RWPE2 (cell line): ENCODE results near the gene ETV3.

Experiments used
- ATAC-seq: fragments of 200-7000 bp; cut with Tn5 transposase; 3 replicates; pipeline ENCODE4 v1.9.1; 2021; ENCODE audit warnings: low read depth
- DNase-seq: peaks from one replicate; pipeline ENCODE4 v3.0.0-alpha.2; 2020; ENCODE audit warnings: low spot score
- H3K27ac ChIP-seq: fragments of 450-650 bp; 2 replicates; pipeline ENCODE4 v1.5.1; 2017; ENCODE audit warnings: mild to moderate bottlenecking; ENCODE audit not compliant: poor library complexity, severe bottlenecking
- H3K27me3 ChIP-seq: fragments of 250-450 bp; sonication (Bioruptor Pico); 2 replicates; pipeline ENCODE4 v1.5.1; 2021; ENCODE audit warnings: mild to moderate bottlenecking, moderate library complexity; ENCODE audit not compliant: insufficient read depth, poor library complexity, severe bottlenecking
- H3K36me3 ChIP-seq: fragments of 250-450 bp; sonication (Bioruptor Pico); 2 replicates; pipeline ENCODE4 v1.5.1; 2020; ENCODE audit warnings: low read depth, mild to moderate bottlenecking, moderate library complexity
- H3K4me1 ChIP-seq: fragments of 250-450 bp; sonication (Bioruptor Pico); 2 replicates; pipeline ENCODE4 v1.5.1; 2021; ENCODE audit warnings: mild to moderate bottlenecking, moderate library complexity; ENCODE audit not compliant: insufficient read depth, poor library complexity, severe bottlenecking
- H3K4me3 ChIP-seq: fragments of 250-450 bp; sonication (Bioruptor Pico); 2 replicates; pipeline ENCODE4 v1.5.1; 2021; ENCODE audit warnings: mild to moderate bottlenecking, moderate library complexity; ENCODE audit not compliant: severe bottlenecking
- H3K9me3 ChIP-seq: fragments of 250-450 bp; sonication (Bioruptor Pico); 2 replicates; pipeline ENCODE4 v1.5.1; 2021; ENCODE audit warnings: mild to moderate bottlenecking, moderate library complexity; ENCODE audit not compliant: severe bottlenecking
- CTCF ChIP-seq: fragments of 450-650 bp; IDR thresholded peaks from one replicate; pipeline ENCODE4 v1.5.1; 2017; ENCODE audit warnings: mild to moderate bottlenecking, moderate library complexity; ENCODE audit not compliant: poor library complexity, severe bottlenecking

ETV3 gene

GRCh38 chr1:157112186-157112867 is 25.9 kb downstream of the ETV3 start:
- no peak overlapping the region for H3K27ac ChIP-seq
- TF ChIP-seq CTCF, result no peak
- ATAC-seq (peak; percentile 12; the same call in 1 of the 3 replicates), DNase-seq (no peak)
- H3K36me3 ChIP-seq, result no peaks in the 10 kb centered on the region
- no peak overlapping the region for H3K4me3 ChIP-seq
- H3K27me3 ChIP-seq, result no peaks in the 10 kb centered on the region
- no peaks in the 10 kb centered on the region for H3K9me3 ChIP-seq
- H3K4me1 ChIP-seq, result no peaks in the 10 kb centered on the region

- Histone ChIP-seq H3K4me3 (no peak overlapping the region), H3K4me1 (no peaks in the 10 kb centered on the region), H3K27me3 (no peaks in the 10 kb centered on the region), H3K36me3 (no peaks in the 10 kb centered on the region), H3K27ac (no peak overlapping the region), H3K9me3 (no peaks in the 10 kb centered on the region)
- DNase-seq, result no peak
- no peak for ATAC-seq
- no peak for TF ChIP-seq CTCF
Measured at GRCh38 chr1:157111396-157112165, 26.6 kb downstream of the ETV3 start.

- Histone ChIP-seq H3K4me3 (no peak overlapping the region), H3K27me3 (no peaks in the 10 kb centered on the region), H3K9me3 (no peaks in the 10 kb centered on the region), H3K4me1 (no peaks in the 10 kb centered on the region), H3K27ac (no peak overlapping the region), H3K36me3 (no peaks in the 10 kb centered on the region)
- DNase-seq, result no peak
- TF ChIP-seq CTCF, result no peak
- no peak for ATAC-seq
Measured at GRCh38 chr1:157110686-157111085, 27.5 kb downstream of the ETV3 start.

- H3K36me3 ChIP-seq, result no peaks in the 10 kb centered on the region
- ATAC-seq (no peak), DNase-seq (no peak)
- H3K27me3 ChIP-seq, result no peaks in the 10 kb centered on the region
- no peak for TF ChIP-seq CTCF
- H3K4me1 ChIP-seq, result no peaks in the 10 kb centered on the region
- H3K9me3 ChIP-seq, result no peaks in the 10 kb centered on the region
- H3K4me3 ChIP-seq, result no peak overlapping the region
- no peak overlapping the region for H3K27ac ChIP-seq
Measured at GRCh38 chr1:157110003-157110402, 28.2 kb downstream of the ETV3 start.

- H3K27me3 ChIP-seq, result no peaks in the 10 kb centered on the region
- DNase-seq, result no peak
- no peak for TF ChIP-seq CTCF
- no peak overlapping the region for H3K27ac ChIP-seq
- H3K4me1 ChIP-seq, result no peaks in the 10 kb centered on the region
- no peak for ATAC-seq
- H3K36me3 ChIP-seq, result no peaks in the 10 kb centered on the region
- H3K4me3 ChIP-seq, result no peak overlapping the region
- H3K9me3 ChIP-seq, result no peaks in the 10 kb centered on the region
Measured at GRCh38 chr1:157108448-157108847, 29.7 kb downstream of the ETV3 start.
